ENCODE results near the gene SH2D1B. TPM values are rescaled to one million over a fixed set of nuclear protein-coding genes. Genes with fewer than 3 reads are reported as not detected.

The SH2D1B gene
- total and polyA plus RNA-seq, 9 of the 15 experiments (the other 6 are each of a cell fraction or from before 2014, with no cell fraction given): 5.6 to 19.6 (median 9.7) TPM

- TF ChIP-seq HMBOX1 (IDR thresholded peaks at IDR 0.05) (peak; percentile 46; the same call in 1 of the 2 replicates), SREBF2 (CRISPR knock-in tag; IDR thresholded peaks at IDR 0.05) (0 out of 2 replicates have a peak, but pooled peaks have one; percentile 32), TCFL5 (CRISPR knock-in tag; conservative IDR thresholded peaks at IDR 0.05) (no peak), ELF1 (tag; IDR thresholded peaks at IDR 0.05) (no peak), STAT5A (IDR thresholded peaks at IDR 0.05; ENCODE audit: borderline replicate concordance, low read length) (peak; percentile 56), ZNF143 (CRISPR knock-in tag; IDR thresholded peaks at IDR 0.05) (0 out of 2 replicates have a peak, but pooled peaks have one; percentile 30), POLR2AphosphoS5 (IDR thresholded peaks at IDR 0.05; ENCODE audit: control insufficient read depth, insufficient read depth, low read depth, low read length) (peak; percentile 42; the same call in 1 of the 2 replicates), JUND (IDR thresholded peaks at IDR 0.05; ENCODE audit: borderline replicate concordance, low read depth, low read length) (peak; percentile 22; the same call in 1 of the 2 replicates), JUND (tag; IDR thresholded peaks at IDR 0.05; ENCODE audit: borderline replicate concordance, low read depth, low read length) (no peak), CAMTA2 (CRISPR knock-in tag; conservative IDR thresholded peaks at IDR 0.05) (no peak), MBD2 (IDR thresholded peaks at IDR 0.05; ENCODE audit: borderline replicate concordance, low read depth) (peak; percentile 36; the same call in 1 of the 2 replicates), ZNF785 (CRISPR knock-in tag; IDR thresholded peaks at IDR 0.05) (no peak), ZNF583 (CRISPR knock-in tag; IDR thresholded peaks at IDR 0.05) (0 out of 2 replicates have a peak, but pooled peaks have one; percentile 4), ZNF184 (CRISPR knock-in tag; IDR thresholded peaks at IDR 0.05) (no peak), ZNF695 (CRISPR knock-in tag; IDR thresholded peaks at IDR 0.05) (no peak), BHLHE40 (IDR thresholded peaks at IDR 0.05; ENCODE audit: low read length) (0 out of 2 replicates have a peak, but pooled peaks have one; percentile 42), NR4A1 (CRISPR knock-in tag; IDR thresholded peaks at IDR 0.05) (no peak), NR4A1 (tag; IDR thresholded peaks at IDR 0.05) (0 out of 2 replicates have a peak, but pooled peaks have one; percentile 38), DMBX1 (CRISPR knock-in tag; IDR thresholded peaks at IDR 0.05; ENCODE audit: borderline replicate concordance) (0 out of 2 replicates have a peak, but pooled peaks have one; percentile 57), SMARCA4 (IDR thresholded peaks at IDR 0.05) (0 out of 2 replicates have a peak, but pooled peaks have one; percentile 14), SMAD4 (CRISPR knock-in tag; conservative IDR thresholded peaks at IDR 0.05) (no peak; the same call in 1 of the 2 replicates), KLF1 (tag; IDR thresholded peaks at IDR 0.05) (no peak), ETS1 (conservative IDR thresholded peaks at IDR 0.05; ENCODE audit: control insufficient read depth, low read depth, low read length) (no peak)
- TF ChIP-seq, protein P1, sequence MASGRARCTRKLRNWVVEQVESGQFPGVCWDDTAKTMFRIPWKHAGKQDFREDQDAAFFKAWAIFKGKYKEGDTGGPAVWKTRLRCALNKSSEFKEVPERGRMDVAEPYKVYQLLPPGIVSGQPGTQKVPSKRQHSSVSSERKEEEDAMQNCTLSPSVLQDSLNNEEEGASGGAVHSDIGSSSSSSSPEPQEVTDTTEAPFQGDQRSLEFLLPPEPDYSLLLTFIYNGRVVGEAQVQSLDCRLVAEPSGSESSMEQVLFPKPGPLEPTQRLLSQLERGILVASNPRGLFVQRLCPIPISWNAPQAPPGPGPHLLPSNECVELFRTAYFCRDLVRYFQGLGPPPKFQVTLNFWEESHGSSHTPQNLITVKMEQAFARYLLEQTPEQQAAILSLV (tag; IDR thresholded peaks at IDR 0.05): no peak
- TF ChIP-seq, protein P2, sequence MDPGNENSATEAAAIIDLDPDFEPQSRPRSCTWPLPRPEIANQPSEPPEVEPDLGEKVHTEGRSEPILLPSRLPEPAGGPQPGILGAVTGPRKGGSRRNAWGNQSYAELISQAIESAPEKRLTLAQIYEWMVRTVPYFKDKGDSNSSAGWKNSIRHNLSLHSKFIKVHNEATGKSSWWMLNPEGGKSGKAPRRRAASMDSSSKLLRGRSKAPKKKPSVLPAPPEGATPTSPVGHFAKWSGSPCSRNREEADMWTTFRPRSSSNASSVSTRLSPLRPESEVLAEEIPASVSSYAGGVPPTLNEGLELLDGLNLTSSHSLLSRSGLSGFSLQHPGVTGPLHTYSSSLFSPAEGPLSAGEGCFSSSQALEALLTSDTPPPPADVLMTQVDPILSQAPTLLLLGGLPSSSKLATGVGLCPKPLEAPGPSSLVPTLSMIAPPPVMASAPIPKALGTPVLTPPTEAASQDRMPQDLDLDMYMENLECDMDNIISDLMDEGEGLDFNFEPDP (CRISPR knock-in tag; IDR thresholded peaks at IDR 0.05): no peak
- TF ChIP-seq, protein P3, sequence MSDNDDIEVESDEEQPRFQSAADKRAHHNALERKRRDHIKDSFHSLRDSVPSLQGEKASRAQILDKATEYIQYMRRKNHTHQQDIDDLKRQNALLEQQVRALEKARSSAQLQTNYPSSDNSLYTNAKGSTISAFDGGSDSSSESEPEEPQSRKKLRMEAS (CRISPR knock-in tag; IDR thresholded peaks at IDR 0.05): peak; percentile 73
Measured at GRCh38 chr1:162389971-162390370, 22.0 kb downstream of the SH2D1B start (continued).
